IMR-90 (cell line): ENCODE data around the gene HOMEZ. TPM values are rescaled to one million over a fixed set of nuclear protein-coding genes. Genes with fewer than 3 reads are reported as not detected.

Source experiments
- ATAC-seq: fragments of 200-7000 bp; cut with Tn5 transposase; 2 replicates; pipeline ENCODE4 v1.9.1; 2020; ENCODE audit warnings: low read depth, mild to moderate bottlenecking, moderate library complexity
- BruUV-seq: library from RNA; stranded (reverse); fragments of 400-500 nt; replicated peaks from 2 replicates; lab custom pipeline; 2021; lab: Mats Ljungman, UMichigan
- CTCF ChIA-PET: fragments of 300-600 bp; formaldehyde crosslinking; extraction: SDS; loops from one replicate; lab custom pipeline; 2021; ENCODE audit warnings: antibody characterized with exemption; lab: Yijun Ruan, JAX
- POLR2A ChIA-PET: fragments of 300-600 bp; sonication (Branson Sonifier 250); formaldehyde crosslinking; loops from one replicate; lab custom pipeline; 2022; ENCODE audit warnings: antibody characterized with exemption; ENCODE audit not compliant: unreplicated experiment; lab: Charles Lee
- DNase-seq: peaks from one replicate; pipeline ENCODE4 v3.0.0; 2013
- H2AFZ ChIP-seq: replicated peaks from 2 replicates; pipeline ENCODE3; 2013; ENCODE audit warnings: low read length, mild to moderate bottlenecking; ENCODE audit not compliant: poor library complexity
- H2AK5ac ChIP-seq: 2 replicates; pipeline ENCODE4 v1.6.1; 2013; ENCODE audit warnings: low read depth, low read length, inconsistent platforms
- H2AK9ac ChIP-seq: replicated peaks from 2 replicates; pipeline ENCODE3; 2013; ENCODE audit warnings: mild to moderate bottlenecking, low read depth, low read length, moderate library complexity; ENCODE audit not compliant: poor library complexity
- H2BK120ac ChIP-seq: 2 replicates; pipeline ENCODE4 v1.6.1; 2013; ENCODE audit warnings: low read depth, low read length, inconsistent platforms
- H2BK15ac ChIP-seq: 3 replicates; pipeline ENCODE4 v1.6.1; 2013; ENCODE audit warnings: low read depth, low read length, inconsistent platforms
- H2BK20ac ChIP-seq: 2 replicates; pipeline ENCODE4 v1.6.1; 2013; ENCODE audit warnings: low read depth, mild to moderate bottlenecking, inconsistent platforms, low read length, moderate library complexity
- H2BK5ac ChIP-seq: 2 replicates; pipeline ENCODE4 v1.6.1; 2013; ENCODE audit warnings: mild to moderate bottlenecking, low read depth, low read length, inconsistent platforms; ENCODE audit not compliant: poor library complexity, severe bottlenecking
- H3K14ac ChIP-seq: replicated peaks from 2 replicates; pipeline ENCODE4 v1.6.1; 2013; ENCODE audit warnings: low read depth, low read length, inconsistent platforms
- H3K18ac ChIP-seq: 2 replicates; pipeline ENCODE4 v1.6.1; 2013; ENCODE audit warnings: low read depth, low read length, control low read depth
- H3K23ac ChIP-seq: 2 replicates; pipeline ENCODE4 v1.6.1; 2013; ENCODE audit warnings: low read depth, low read length, inconsistent platforms
- H3K27ac ChIP-seq: 2 replicates; pipeline ENCODE4 v1.5.1; 2013; ENCODE audit warnings: mild to moderate bottlenecking, control low read depth, low read length; ENCODE audit not compliant: insufficient read depth
- H3K27me3 ChIP-seq: 2 replicates; pipeline ENCODE4 v1.6.1; 2013; ENCODE audit warnings: low read length; ENCODE audit not compliant: control insufficient read depth, insufficient read depth
- H3K36me3 ChIP-seq: 2 replicates; pipeline ENCODE4 v1.6.1; 2013; ENCODE audit warnings: low read length, mixed read lengths; ENCODE audit not compliant: control insufficient read depth, insufficient read depth
- H3K4ac ChIP-seq: 2 replicates; pipeline ENCODE4 v1.6.1; 2013; ENCODE audit warnings: low read depth, low read length, inconsistent platforms
- H3K4me1 ChIP-seq: 2 replicates; pipeline ENCODE4 v1.6.1; 2013; ENCODE audit warnings: low read length, mixed read lengths; ENCODE audit not compliant: control insufficient read depth, insufficient read depth
- H3K4me2 ChIP-seq: 2 replicates; pipeline ENCODE4 v1.6.1; 2013; ENCODE audit warnings: low read depth, mild to moderate bottlenecking, control low read depth, low read length, moderate library complexity
- H3K4me3 ChIP-seq: 2 replicates; pipeline ENCODE4 v1.5.1; 2013; ENCODE audit warnings: low read depth, mild to moderate bottlenecking, control low read depth, low read length, moderate library complexity; ENCODE audit not compliant: insufficient read depth
- H3K56ac ChIP-seq: 2 replicates; pipeline ENCODE4 v1.6.1; 2013; ENCODE audit warnings: low read length, inconsistent platforms; ENCODE audit not compliant: insufficient read depth; ENCODE audit errors: extremely low read depth
- H3K79me1 ChIP-seq, 2 experiments: 2 replicates each; pipeline ENCODE4 v1.6.1; 2013; ENCODE audit warnings: low read length in 2 of 2, inconsistent platforms in 1 of 2, low read depth in 1 of 2
- H3K9ac ChIP-seq: 2 replicates; pipeline ENCODE4 v1.6.1; 2013; ENCODE audit warnings: low read depth, low read length, control low read depth
- H3K9me1 ChIP-seq: 2 replicates; pipeline ENCODE4 v1.6.1; 2013; ENCODE audit warnings: low read length, inconsistent platforms; ENCODE audit not compliant: insufficient read depth
- H3K9me3 ChIP-seq: 2 replicates; pipeline ENCODE4 v1.6.1; 2013; ENCODE audit warnings: low read length; ENCODE audit not compliant: control insufficient read depth, insufficient read depth
- H4K20me1 ChIP-seq: 2 replicates; pipeline ENCODE4 v1.6.1; 2013; ENCODE audit warnings: low read length, inconsistent platforms; ENCODE audit not compliant: insufficient read depth
- H4K5ac ChIP-seq: 2 replicates; pipeline ENCODE4 v1.6.1; 2013; ENCODE audit warnings: mild to moderate bottlenecking, low read depth, low read length, control low read depth
- H4K8ac ChIP-seq, 2 experiments: 2 replicates each; pipeline ENCODE4 v1.6.1; 2013; ENCODE audit warnings: low read depth in 2 of 2, low read length in 2 of 2, control low read depth in 1 of 2, inconsistent platforms in 1 of 2
- H4K91ac ChIP-seq: 2 replicates; pipeline ENCODE4 v1.6.1; 2013; ENCODE audit warnings: low read depth, low read length, inconsistent platforms; ENCODE audit not compliant: insufficient read depth
- BHLHE40 ChIP-seq: fragments of 150-350 bp; IDR thresholded peaks from 2 replicates; pipeline ENCODE4 v1.6.1; 2016; ENCODE audit warnings: mild to moderate bottlenecking, low read depth, low read length
- CHD1 ChIP-seq: IDR thresholded peaks from 2 replicates; pipeline ENCODE4 v1.6.1; 2012; ENCODE audit warnings: low read depth, low read length, improper control_type of control experiment
- CTCF ChIP-seq: conservative IDR thresholded peaks from 2 replicates; pipeline ENCODE4 v1.5.1; 2012; ENCODE audit warnings: mild to moderate bottlenecking, low read depth, low read length, improper control_type of control experiment
- ELK1 ChIP-seq: fragments of 150-350 bp; IDR thresholded peaks from 2 replicates; pipeline ENCODE4 v1.6.1; 2016; ENCODE audit warnings: low read depth, mild to moderate bottlenecking, low read length, moderate library complexity, borderline replicate concordance
- FOS ChIP-seq: fragments of 150-350 bp; IDR thresholded peaks from 2 replicates; pipeline ENCODE4 v1.6.1; 2016; ENCODE audit warnings: low read depth, low read length
- MAFK ChIP-seq: IDR thresholded peaks from 2 replicates; pipeline ENCODE4 v1.6.1; 2012; ENCODE audit warnings: low read depth, low read length, improper control_type of control experiment
- MAZ ChIP-seq: IDR thresholded peaks from 2 replicates; pipeline ENCODE4 v1.6.1; 2012; ENCODE audit warnings: low read depth, mild to moderate bottlenecking, low read length, improper control_type of control experiment, moderate library complexity, borderline replicate concordance
- MXI1 ChIP-seq: IDR thresholded peaks from 2 replicates; pipeline ENCODE4 v1.6.1; 2012; ENCODE audit warnings: low read depth, mild to moderate bottlenecking, low read length, moderate library complexity, borderline replicate concordance
- NFE2L2 ChIP-seq: fragments of 150-350 bp; IDR thresholded peaks from 2 replicates; pipeline ENCODE4 v1.6.1; 2016; ENCODE audit warnings: low read depth, mild to moderate bottlenecking, low read length
- RAD21 ChIP-seq: IDR thresholded peaks from 2 replicates; pipeline ENCODE4 v1.6.1; 2012; ENCODE audit warnings: low read length, improper control_type of control experiment
- RFX5 ChIP-seq: IDR thresholded peaks from 2 replicates; pipeline ENCODE4 v1.8.0; 2012; ENCODE audit warnings: low read depth, mild to moderate bottlenecking, low read length, moderate library complexity
- SMC3 ChIP-seq: fragments of 150-350 bp; IDR thresholded peaks from 2 replicates; pipeline ENCODE4 v1.6.1; 2016; ENCODE audit warnings: low read depth, mild to moderate bottlenecking, antibody characterized with exemption, low read length, moderate library complexity
- USF2 ChIP-seq: fragments of 150-350 bp; IDR thresholded peaks from 2 replicates; pipeline ENCODE4 v1.6.1; 2017; ENCODE audit warnings: mild to moderate bottlenecking, antibody characterized with exemption, low read length, low read depth
- WGBS, 2 experiments: methylation state at CpG; one replicate each; pipeline versions ENCODE4 v1.1.5 to v1.1.7; 2013; ENCODE audit warnings: missing lambda C conversion rate in 2 of 2; ENCODE audit not compliant: insufficient read length in 1 of 2; ENCODE audit errors: extremely low coverage in 2 of 2; 5-methylcytosine and 5-hydroxymethylcytosine counted together
- dilution Hi-C: fragments of 300-500 bp; cut with HindIII; formaldehyde crosslinking; loops from one replicate; pipeline ENCODE4 v1.14.3; 2018; ENCODE audit warnings: low sequenced_read_pairs; ENCODE audit not compliant: unreplicated experiment
- in situ Hi-C: fragments of 300-500 bp; cut with MboI; formaldehyde crosslinking; loops from 3 replicates; pipeline ENCODE4 v1.14.3; 2019; ENCODE audit warnings: low sequenced_read_pairs, inconsistent platforms, mixed read lengths
- intact Hi-C: fragments of 100-400 bp; cut with micrococcal nuclease; formaldehyde crosslinking; loops from 2 replicates; pipeline ENCODE4 v1.10.0; 2022
- polyA plus RNA-seq, 3 experiments: library from polyadenylated mRNA; depleted of rRNA; stranded (reverse); fragments of >200 nt; gene quantifications; 2 replicates each; pipeline ENCODE4 v1.2.3, GENCODE V29; 2012; ENCODE audit warnings: low replicate concordance in 1 of 3
- total RNA-seq: library from RNA; depleted of rRNA; stranded (reverse); fragments of >200 nt; gene quantifications from 2 replicates; pipeline ENCODE4 v1.2.3, GENCODE V29; 2012

The HOMEZ gene
- total and polyA plus RNA-seq, 2 of the 4 experiments (the other 2 are of a cell fraction) = 7.7 to 9.7 TPM

GRCh38 chr14:23299986-23300686 lies 14.2 kb upstream of the HOMEZ start:
- Histone ChIP-seq H4K8ac (peak overlapping the region; percentile 94 to 95; a peak in 2 of 4 replicates), H4K5ac (no peak overlapping the region; the same call in 1 of the 2 replicates), H2AK5ac (peak overlapping the region; percentile 93; the same call in 1 of the 2 replicates), H3K56ac (peak overlapping the region; percentile 96), H3K4ac (peak overlapping the region; percentile 96), H2AK9ac (peak overlapping the region; percentile 94), H4K91ac (peak overlapping the region; percentile 91; the same call in 1 of the 2 replicates), H3K9me3 (no peaks in the 10 kb centered on the region), H2AFZ (peak overlapping the region; percentile 92), H3K9ac (peak overlapping the region; percentile 97), H2BK15ac (0 out of 3 replicates have a peak overlapping the region, but pooled peaks have one; percentile 39), H2BK20ac (no peak overlapping the region), H2BK120ac (no peak overlapping the region), H3K27me3 (no peaks in the 10 kb centered on the region), H3K4me3 (peak overlapping the region; percentile 74), H3K23ac (peak overlapping the region; percentile 99; the same call in 1 of the 2 replicates), H3K4me1 (peaks cover under 1% of the 10 kb centered on the region), H4K20me1 (peaks cover 3% of the 10 kb centered on the region; the same call in 1 of the 2 replicates), H3K27ac (peak overlapping the region; percentile 90), H3K36me3 (no peaks in the 10 kb centered on the region), H3K9me1 (no peaks in the 10 kb centered on the region), H3K4me2 (peak overlapping the region; percentile 95), H3K14ac (peak overlapping the region; percentile 99), H3K79me1 (peaks cover 7 to 19% of the 10 kb centered on the region in 2 experiments; a peak in 3 of 4 replicates), H3K18ac (no peak overlapping the region), H2BK5ac (peak overlapping the region; percentile 80)
- ChIA-PET POLR2A (interaction anchor here (0.6 to 1.4 kb wide), 2 partner anchors 21 to 205 kb away, joined by 4 to 9 read pairs; partner anchors contain the start of genes ACIN1 and PABPN1), CTCF (interaction anchor here (0.6 to 3.6 kb wide), 7 partner anchors 12 to 223 kb away, joined by 3 to 11 read pairs (median 5); partner anchors contain the start of gene PABPN1)
- no peak for ATAC-seq
- intact Hi-C loops (loop anchor here (2.0 to 10.0 kb wide), 3 partner anchors 113 to 745 kb away; no protein-coding TSS in a partner anchor), dilution Hi-C loops (no loop called here), in situ Hi-C loops (loop anchor here (10.0 to 25.0 kb wide), 4 partner anchors 185 to 1137 kb away; partner anchors contain the start of genes CBLN3, CEBPE, EMC9 and FITM1)
- WGBS, 2 experiments = 90% methylated on average over 4 of the region's 10 CpGs; no CpG with 5 or more reads in 1 of the 2 experiments
- DNase-seq = no peak
- BruUV-seq = no TSS peak
- TF ChIP-seq FOS = no peak
- TF ChIP-seq SMC3 = no peak
- TF ChIP-seq USF2 = no peak
- no peak for TF ChIP-seq CTCF
- TF ChIP-seq RAD21 = no peak
- TF ChIP-seq NFE2L2 = no peak
- no peak for TF ChIP-seq CHD1
- no peak for TF ChIP-seq MAFK
- TF ChIP-seq RFX5 = no peak
- TF ChIP-seq BHLHE40 = no peak
- TF ChIP-seq MAZ = no peak
- TF ChIP-seq ELK1 = no peak
- no peak for TF ChIP-seq MXI1
